ENCODE results near the gene SENP1. TPM values are rescaled to one million over a fixed set of nuclear protein-coding genes. Genes with fewer than 3 reads are reported as not detected.

Gene SENP1
- total RNA-seq, 4 donors from 2014 or later, result 14.3 to 19.4 (median 17.3) TPM

DNA sequence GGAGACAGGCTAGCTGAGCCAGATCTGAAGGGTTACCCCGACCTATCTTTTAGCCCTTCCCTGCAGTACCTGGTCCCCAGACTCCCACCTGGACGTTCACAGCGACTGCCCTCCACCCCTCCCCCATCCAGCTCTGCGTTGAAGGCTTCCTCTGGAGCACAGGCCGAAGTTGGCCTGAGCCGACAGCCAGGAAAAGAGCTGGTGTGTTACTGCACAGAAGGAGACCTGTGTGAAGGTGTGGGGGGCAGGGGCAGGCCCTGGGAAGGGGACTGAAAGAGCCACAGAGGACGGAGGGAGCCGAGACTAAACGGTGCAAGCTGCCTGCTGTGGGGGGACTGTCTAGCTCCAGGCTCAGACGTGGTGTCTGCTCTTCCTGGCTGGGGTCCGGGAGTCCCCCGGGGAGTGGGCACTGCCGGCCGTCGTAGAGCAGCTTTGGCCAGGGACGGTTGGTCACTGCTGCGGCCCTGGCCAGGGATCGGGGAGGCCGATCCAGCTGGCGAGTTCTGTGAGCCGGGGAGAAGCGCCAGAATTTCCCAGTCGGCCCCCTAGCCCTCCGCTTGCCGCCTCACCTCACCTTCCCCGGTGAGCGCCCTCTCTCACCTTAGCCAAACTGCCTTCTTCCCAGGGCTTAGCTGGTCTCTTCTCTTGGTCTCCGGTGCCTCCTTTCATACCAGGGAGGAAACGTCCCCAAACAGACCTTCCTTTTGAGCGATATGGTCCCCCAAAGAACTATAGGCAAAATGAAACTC lies 100.7 kb downstream of the SENP1 start:
- no peak overlapping the region for H3K4me3 ChIP-seq (ENCODE audit: low read depth, poor library complexity, severe bottlenecking)
- intact Hi-C loops (cut with DNase I; ENCODE audit: low total_unique reads), result no loop called here
- peak in 1 of 2 donors; percentile 81 for DNase-seq (ENCODE audit: low spot score in 2 of 2)
- WGBS, 2 donors, result 50 to 67% methylated on average over 30 of the region's 30 CpGs
- no peak for TF ChIP-seq POLR2A (IDR thresholded peaks at IDR 0.05)
- TF ChIP-seq, protein P1, sequence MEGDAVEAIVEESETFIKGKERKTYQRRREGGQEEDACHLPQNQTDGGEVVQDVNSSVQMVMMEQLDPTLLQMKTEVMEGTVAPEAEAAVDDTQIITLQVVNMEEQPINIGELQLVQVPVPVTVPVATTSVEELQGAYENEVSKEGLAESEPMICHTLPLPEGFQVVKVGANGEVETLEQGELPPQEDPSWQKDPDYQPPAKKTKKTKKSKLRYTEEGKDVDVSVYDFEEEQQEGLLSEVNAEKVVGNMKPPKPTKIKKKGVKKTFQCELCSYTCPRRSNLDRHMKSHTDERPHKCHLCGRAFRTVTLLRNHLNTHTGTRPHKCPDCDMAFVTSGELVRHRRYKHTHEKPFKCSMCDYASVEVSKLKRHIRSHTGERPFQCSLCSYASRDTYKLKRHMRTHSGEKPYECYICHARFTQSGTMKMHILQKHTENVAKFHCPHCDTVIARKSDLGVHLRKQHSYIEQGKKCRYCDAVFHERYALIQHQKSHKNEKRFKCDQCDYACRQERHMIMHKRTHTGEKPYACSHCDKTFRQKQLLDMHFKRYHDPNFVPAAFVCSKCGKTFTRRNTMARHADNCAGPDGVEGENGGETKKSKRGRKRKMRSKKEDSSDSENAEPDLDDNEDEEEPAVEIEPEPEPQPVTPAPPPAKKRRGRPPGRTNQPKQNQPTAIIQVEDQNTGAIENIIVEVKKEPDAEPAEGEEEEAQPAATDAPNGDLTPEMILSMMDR (IDR thresholded peaks at IDR 0.05), result no peak

DNA sequence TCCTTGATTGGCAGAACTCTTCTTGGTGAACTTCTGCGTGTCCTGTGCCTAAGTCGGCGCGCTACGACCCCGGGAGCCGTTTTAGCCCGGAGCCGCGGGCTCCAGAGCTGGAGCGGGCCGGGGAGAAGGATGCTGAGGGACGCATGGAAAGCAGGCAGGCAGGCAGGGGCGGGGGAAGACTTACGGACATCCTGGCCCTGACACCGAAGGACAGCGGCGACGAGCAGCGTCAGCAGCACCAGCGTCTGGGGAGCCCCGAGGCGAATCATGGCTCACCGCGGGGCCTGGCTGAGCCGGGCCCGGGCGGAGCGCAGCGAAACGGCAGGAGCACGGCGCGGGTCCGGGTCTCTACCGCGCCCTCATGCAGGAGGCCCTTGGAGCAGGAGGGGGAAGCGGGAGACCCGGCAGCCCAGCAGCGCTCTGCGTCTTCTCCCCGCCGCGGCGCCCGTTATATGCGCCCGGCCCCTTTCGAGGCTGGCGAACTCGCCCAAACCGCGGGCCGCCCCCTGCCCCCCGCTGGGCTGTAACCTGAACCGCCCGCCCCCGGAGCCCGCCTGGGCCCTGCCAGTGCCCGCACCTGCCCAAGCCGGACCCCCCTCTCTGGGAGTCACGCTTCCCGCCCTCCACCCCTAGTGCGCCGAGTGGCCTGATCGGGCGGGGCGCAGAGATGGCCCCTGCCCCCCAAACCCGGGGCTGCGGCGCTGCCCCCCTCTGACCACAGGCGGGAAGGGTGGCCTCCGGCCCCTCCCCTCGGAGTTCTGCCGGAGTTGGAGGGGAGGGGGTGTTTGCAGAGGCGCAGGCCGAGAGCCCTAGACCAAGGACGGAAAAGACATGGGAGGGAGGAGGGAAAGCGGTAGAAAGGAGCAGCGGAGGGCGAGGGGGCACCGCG lies 101.6 kb downstream of the SENP1 start, which contains the start of gene COL2A1:
Gene COL2A1, minus strand, starts transcription at position 424 of the 889 bp plus-strand sequence. Its CDS starts 155 bp downstream, at position 269.
- DNase-seq (ENCODE audit: low spot score in 2 of 2), result peak in 1 of 2 donors; percentile 86
- intact Hi-C loops (cut with DNase I; ENCODE audit: low total_unique reads), result no loop called here
- no peak within 1 kb of the TSS for H3K4me3 ChIP-seq (ENCODE audit: low read depth, poor library complexity, severe bottlenecking)
- TF ChIP-seq, protein P1 (IDR thresholded peaks at IDR 0.05), result no peak
- no peak for TF ChIP-seq POLR2A (IDR thresholded peaks at IDR 0.05)
- WGBS, 2 donors, result 9 to 13% methylated on average over 42 to 68 of the region's 83 CpGs

DNA sequence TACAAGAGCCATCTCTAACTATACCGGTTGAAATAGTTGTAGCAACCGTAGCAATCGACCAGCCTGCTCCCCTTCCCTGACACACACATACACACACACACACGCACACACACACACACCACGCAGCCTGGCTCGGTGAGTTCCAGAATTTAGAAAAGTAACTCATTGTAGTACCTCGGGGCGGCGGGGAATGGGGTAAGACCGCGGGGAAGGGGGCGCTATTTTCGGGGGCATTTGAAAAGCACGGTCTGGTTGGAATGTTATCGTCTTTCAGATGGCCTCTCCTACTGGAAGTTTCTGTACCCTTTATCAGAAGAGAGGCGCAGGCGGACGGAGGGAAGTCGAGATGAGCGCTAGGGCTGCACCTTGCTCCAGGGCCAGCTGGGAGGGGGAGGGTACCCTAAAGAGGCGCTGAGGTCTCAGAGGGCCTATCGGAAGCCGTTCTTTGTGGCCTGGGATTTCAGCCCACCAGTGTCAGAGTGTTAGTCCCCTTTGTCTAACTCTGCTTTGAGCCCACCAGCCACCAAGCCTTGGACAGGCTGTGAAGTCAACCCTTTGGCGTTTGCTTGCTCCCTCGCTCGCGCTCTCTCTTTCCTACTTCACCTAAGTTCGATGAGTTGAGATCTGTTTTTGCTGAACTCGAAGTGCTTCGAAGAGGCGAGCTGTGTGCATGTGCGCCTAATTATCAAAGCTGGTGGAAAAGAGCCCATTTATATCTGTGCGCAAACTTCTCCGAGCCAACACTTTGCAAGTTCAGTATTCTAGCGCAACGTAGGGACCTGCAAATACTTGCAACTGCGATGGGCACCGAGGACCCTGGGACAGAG lies 102.4 kb downstream of the SENP1 start:
- no peak overlapping the region for H3K4me3 ChIP-seq (ENCODE audit: low read depth, poor library complexity, severe bottlenecking)
- intact Hi-C loops (cut with DNase I; ENCODE audit: low total_unique reads), result no loop called here
- 4 to 6% methylated on average over 38 of the region's 38 CpGs for WGBS, 2 donors
- peak in 1 of 2 donors; percentile 83 for DNase-seq (ENCODE audit: low spot score in 2 of 2)
- TF ChIP-seq POLR2A (IDR thresholded peaks at IDR 0.05), result no peak
- TF ChIP-seq, protein P1 (IDR thresholded peaks at IDR 0.05), result no peak

DNA sequence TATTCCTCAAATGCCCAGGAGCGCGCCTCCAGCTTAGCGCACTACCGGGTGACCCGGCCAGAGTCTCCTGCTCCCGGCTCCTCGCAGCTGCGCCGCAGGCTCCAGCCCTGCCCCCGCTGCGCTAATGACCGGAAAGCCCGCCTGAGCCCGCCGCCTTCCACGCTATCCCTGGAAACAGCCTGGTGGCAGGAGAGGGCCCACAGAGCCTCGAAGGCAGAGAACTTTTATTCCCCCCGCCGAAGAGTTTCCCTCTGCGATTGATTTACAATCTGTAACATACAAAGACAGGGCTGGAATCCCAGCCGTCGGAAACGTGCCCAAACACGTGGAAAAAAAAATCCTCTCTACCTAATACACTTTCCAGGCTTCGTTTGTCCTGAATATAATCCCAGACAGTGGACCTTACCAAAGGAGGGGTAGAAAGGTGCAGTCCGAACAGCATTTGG lies 103.1 kb downstream of the SENP1 start:
- no peak for TF ChIP-seq POLR2A (IDR thresholded peaks at IDR 0.05)
- TF ChIP-seq, protein P1 (IDR thresholded peaks at IDR 0.05), result no peak
- 1 to 2% methylated on average over 13 to 26 of the region's 26 CpGs for WGBS, 2 donors
- intact Hi-C loops (cut with DNase I; ENCODE audit: low total_unique reads), result no loop called here
- H3K4me3 ChIP-seq (ENCODE audit: low read depth, poor library complexity, severe bottlenecking), result no peak overlapping the region
- DNase-seq (ENCODE audit: low spot score in 2 of 2), result peak in 1 of 2 donors; percentile 85

DNA sequence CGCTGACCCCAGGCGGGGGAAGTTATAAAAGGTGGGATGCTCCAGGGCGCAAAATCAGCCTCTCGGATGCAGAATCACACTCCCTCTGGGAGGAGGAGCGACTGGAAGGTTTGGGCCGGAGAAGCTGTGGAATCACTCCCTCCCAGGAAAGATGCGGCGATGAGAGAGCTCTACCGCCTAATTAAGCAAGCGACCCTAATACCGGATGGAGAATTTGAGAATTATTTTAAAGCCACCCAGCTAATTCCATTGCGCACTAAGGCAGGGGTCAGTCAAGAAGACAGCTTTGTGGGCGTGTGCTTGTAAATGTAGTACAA lies 103.5 kb downstream of the SENP1 start:
- no peak for DNase-seq (ENCODE audit: low spot score in 2 of 2)
- no peak overlapping the region for H3K4me3 ChIP-seq (ENCODE audit: low read depth, poor library complexity, severe bottlenecking)
- no peak for TF ChIP-seq POLR2A (IDR thresholded peaks at IDR 0.05)
- TF ChIP-seq, protein P1 (IDR thresholded peaks at IDR 0.05), result no peak
- intact Hi-C loops (cut with DNase I; ENCODE audit: low total_unique reads), result no loop called here
- 1 to 2% methylated on average over 13 of the region's 13 CpGs for WGBS, 2 donors
